NCI-H128 (cell line): Measurements from ENCODE around the gene RASGRP1.

Experiments
- DNase-seq: peaks from one replicate; lab custom pipeline; 2025; ENCODE audit not compliant: unreplicated experiment; lab: John Stamatoyannopoulos, UW

The RASGRP1 gene

DNA sequence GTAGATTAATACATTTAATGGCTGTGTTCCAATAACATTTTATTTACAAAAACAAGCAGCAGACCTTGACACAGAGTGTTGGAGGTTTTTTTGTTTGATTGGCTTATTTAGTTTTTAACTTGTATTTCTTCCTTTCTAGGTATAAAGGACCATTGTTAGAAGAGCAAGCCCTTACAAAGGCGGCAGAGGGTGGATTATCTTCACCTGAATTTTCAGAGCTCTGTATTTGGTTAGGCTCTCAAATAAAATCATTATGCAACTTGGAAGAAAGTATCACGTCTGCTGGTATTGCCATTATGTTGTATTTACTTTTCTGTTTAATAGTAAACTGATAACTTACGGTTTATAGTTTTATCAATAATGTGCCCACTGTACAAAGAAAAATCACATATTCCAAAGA is 100.7 kb downstream of the RASGRP1 start:
- no peak for DNase-seq

DNA sequence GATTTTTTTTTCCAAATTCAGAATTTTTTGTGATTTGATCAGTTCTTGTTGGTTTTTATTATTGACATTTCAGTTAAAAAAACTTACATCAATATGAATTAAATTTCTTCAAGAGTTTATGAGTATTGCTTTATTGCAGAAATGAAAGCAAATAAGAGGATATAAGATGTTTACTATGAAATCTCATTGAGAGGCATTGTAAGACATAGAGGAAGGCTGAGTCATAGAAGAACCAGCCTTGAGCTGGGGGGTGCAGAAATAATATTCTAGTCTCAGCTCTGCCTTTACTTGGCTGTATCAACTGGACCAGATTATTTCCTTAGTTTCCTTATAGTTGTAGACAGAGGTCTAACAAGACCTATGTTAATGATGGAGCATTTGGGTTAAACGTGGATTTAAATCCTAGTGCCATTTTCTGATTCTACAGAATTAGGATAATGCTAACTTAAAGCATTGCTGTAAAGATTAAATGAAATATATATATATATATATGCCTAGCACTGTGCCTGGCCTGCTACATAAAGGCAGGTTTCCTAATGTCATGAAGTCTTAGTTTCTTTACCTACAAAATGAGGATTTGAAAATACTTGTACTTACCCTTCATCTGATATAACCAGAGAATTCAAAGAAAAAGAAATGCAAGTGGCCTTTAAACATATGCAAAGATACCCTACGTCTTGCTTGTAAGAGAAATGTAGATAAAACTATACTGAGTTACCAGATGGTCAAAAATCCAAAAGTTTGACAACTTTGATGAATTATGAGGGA is 103.4 kb downstream of the RASGRP1 start:
- DNase-seq, result no peak

DNA sequence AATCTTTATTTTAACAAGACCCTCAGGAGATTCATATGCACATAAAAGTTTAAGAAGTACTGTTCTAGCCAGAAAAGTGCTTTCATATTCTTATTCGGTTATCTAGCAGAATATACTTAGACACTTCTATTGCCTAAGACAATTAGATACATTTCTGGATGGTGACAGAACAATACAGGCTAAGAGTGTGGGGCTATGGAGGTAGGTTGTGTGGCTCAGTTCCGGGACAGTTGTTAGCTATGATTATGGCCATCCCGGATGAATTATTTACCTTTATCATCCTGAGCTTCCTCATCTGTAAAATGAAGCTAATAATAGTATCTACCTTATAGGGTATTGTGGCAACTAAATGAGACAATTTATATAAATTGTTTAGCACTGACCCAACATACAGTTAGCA is 104.1 kb downstream of the RASGRP1 start:
- DNase-seq, result no peak

DNA sequence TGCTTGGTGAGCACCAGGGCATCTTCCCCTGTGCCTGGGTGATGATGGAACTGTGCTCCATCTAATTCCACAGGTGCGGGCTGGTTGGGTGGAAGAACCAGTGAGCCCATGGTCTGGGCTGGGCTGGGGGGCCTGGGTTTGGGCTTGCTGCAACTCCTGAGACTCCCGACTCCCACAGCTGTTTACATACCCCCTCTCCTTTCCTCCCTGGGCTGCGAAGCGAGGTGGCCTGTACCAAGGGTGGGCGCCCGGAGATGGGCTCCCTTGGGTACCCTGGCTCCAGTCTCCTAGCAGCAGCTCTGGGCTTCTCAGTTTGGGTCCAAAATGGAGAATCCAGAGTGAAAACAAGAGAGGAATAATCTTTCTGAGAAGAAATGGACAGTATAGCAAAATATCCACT is 105.1 kb downstream of the RASGRP1 start:
- no peak for DNase-seq

DNA sequence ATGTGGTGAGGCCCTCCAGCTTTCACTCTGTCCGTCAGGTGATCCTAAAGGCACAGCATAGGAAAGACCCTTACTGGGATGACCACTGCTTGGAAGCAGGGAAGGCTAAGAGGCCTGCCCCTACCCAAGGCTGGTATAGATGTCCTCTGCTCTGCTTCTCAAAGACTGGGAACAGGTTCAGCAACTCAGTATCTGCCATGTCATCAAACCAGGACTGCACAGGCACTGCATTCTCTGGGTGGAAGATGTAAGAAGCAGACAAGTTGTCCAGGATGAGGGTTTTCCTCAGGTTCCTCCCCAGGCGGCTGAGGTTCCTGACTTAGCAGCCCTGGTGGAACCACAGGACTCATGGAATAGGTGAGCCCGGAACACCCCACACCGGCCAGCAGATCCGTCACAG is 106.0 kb downstream of the RASGRP1 start:
- no peak for DNase-seq

DNA sequence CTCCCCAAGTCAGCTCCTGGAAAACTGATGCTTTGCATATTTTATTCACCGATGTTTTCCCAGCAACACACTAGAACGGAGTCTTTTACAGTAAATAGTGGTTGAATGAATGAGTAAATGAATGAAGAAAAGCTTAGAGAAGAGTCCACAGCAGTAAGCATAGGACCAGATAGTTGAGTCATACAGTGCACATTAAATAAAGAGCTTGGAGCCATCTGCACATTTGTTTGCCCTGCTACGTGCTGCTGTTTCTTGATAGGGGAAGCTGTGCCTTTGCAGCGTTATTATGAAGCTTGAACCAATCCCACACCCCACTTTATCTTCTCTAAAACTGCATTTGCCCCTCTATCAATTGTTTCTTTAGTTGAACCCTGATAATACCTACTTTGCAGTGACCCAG is 109.5 kb downstream of the RASGRP1 start:
- DNase-seq, result no peak

DNA sequence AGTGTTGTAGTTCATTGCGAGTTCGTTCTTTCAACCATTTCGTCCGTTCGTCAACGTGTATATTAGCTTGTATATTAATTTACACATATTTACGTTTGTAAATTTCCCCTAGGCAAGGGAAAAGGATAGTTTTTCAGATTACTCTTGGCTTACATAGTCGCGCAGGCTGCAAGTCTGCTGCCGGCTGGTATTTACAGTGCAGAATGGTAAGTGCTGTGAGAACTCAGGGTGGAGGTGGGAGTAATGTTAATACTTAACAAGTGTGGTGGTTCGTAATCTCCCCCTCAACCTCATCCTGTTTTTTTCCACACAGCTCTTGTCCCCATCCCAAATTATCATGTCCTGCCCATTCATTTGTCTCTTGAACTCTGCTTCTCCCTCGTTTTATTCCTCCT is 109.9 kb downstream of the RASGRP1 start:
- no peak for DNase-seq

DNA sequence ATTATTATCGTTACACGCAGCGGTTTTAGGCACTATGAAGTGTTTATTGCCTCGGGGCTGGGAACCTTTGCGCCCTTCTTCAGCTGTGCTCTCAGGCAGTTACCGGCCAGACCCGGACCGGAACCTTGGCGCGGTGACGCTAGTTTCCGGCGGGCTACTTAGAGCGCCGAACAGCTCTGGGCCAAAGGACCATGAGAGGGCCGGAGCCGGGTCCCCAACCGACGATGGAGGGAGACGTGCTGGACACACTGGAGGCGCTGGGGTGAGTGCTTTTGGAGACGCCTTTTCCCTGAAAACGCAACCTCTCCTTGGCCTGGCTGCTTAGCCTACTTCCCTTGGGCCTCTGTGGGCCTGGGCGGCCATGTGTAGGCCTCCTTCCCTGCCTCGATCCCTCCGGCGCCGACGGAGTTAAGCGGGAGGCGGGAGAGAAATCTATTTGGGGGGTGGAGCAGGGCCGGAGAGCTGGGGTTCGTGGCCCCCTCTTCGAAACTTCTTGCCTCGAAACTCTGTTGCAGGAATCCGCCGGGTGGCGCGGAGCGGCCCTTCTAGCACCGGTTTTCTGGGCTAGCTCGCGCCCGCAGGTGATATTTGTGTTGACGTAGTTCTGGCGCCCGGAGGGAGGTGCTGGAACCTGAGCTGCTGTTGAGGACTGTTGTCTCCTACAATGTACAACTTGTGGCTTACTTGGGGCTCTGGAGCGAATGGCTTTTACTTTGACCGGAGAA is 110.5 kb downstream of the RASGRP1 start, which contains the start of gene FAM98B:
Gene FAM98B (plus strand): TSS at position 157 of the 725 bp plus-strand sequence. CDS start 35 bp downstream, at position 192.
- peak; percentile 52 for DNase-seq

DNA sequence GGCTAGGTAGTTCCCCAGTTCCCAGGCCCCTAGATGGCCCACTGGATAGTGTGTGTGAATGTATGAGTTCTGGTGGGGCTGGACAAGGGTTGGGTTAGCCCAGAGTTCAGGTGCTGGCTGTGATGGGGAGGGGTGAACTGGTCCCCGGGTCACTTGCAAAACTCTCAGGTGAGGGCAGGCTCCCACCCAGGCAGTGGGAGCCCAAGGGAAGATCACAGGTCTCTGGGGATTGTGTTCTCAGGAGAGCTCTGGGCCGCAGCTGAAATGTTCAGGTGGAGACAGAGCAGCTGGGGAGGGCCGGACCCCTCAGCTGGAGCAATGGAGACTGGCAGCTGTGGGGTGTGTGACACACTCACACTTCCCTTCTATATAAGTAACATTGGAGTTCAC is 123.5 kb downstream of the RASGRP1 start:
- DNase-seq, result no peak

DNA sequence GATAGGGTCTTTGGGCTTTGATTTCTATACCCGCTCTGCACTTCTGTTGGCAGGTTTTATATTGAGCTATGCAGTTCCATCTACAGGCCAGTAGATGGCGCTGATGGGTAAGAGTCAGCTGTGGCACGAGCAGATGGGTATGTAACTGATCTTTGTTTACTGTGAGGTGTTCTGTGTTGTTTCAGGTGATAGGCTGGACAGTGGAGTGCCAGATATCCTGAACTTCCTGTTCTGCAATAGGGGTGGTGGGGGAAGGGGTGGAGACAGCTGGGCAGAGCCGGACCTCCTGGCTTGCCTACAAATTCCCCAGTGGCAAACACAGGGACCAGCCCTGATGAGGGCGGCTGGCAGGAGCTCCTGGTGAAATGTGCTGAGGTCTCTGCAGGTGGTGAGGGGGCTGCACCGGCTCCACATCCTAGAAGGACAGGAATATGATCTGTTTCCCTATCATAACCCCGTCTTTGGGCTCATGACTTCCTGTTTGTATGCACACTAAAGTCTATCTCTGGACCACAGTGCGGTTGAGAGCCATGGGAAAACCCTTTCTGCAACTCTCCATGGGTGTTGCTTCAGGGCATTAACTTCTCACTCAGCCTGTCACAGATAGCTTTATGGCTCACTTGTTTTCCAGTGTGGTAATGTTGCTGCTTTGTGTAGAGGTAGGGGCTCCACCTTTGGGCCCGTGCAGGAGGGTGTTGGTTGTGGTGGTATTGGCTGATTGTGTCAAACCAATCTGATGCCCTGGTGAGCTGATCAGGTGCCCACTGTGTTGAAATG is 124.1 kb downstream of the RASGRP1 start:
- peak; percentile 29 for DNase-seq
